ENCODE data around the gene GALNT8.
"Not testable (repeated sequence)": the region's sequence is repeated elsewhere in the genome, so short reads cannot be mapped to it uniquely, and the experiment has no call there.

GALNT8 gene

GRCh38 chr12:4719821-4720636 is at the start of gene GALNT8:
TSS of gene GALNT8 (plus strand) at chr12:4720400. CDS start at chr12:4720678, 278 bp downstream.
- no peak for DNase-seq

GRCh38 chr12:4679711-4680110 is 40.5 kb upstream of the GALNT8 start:
- no peak for DNase-seq

- no peak for DNase-seq
These were observed 38.5 kb upstream of the GALNT8 start for GRCh38 chr12:4681732-4682131.

- no peak for DNase-seq
These were observed 34.9 kb upstream of the GALNT8 start for GRCh38 chr12:4685317-4685716.

GRCh38 chr12:4690760-4691159 is 29.4 kb upstream of the GALNT8 start:
- DNase-seq, result no peak

- DNase-seq, result peak; percentile 93
These were observed 19.6 kb upstream of the GALNT8 start for GRCh38 chr12:4700621-4701026.

- peak; percentile 91 for DNase-seq
These were observed 18.6 kb upstream of the GALNT8 start for GRCh38 chr12:4701395-4702190.

GRCh38 chr12:4703676-4704075 is 16.5 kb upstream of the GALNT8 start:
- no peak for DNase-seq

GRCh38 chr12:4705824-4706223 is 14.4 kb upstream of the GALNT8 start:
- no peak for DNase-seq

GRCh38 chr12:4707306-4707705 is 12.9 kb upstream of the GALNT8 start:
- DNase-seq, result no peak

GRCh38 chr12:4710113-4710512 is 10.1 kb upstream of the GALNT8 start:
- DNase-seq, result no peak

- no peak for DNase-seq
These were observed 5.3 kb upstream of the GALNT8 start for GRCh38 chr12:4714879-4715278.

GRCh38 chr12:4717806-4718205 is 2.4 kb upstream of the GALNT8 start:
- no peak for DNase-seq

- no peak for DNase-seq
These were observed 416 bp downstream of the GALNT8 start for GRCh38 chr12:4720637-4720995.

GRCh38 chr12:4721587-4721986 is 1.4 kb downstream of the GALNT8 start:
- DNase-seq, result not testable (repeated sequence)

GRCh38 chr12:4723226-4723625 is 3.0 kb downstream of the GALNT8 start:
- DNase-seq, result no peak

- DNase-seq, result no peak
These were observed 4.9 kb downstream of the GALNT8 start for GRCh38 chr12:4725057-4725456.

- no peak for DNase-seq
These were observed 14.6 kb downstream of the GALNT8 start for GRCh38 chr12:4734625-4735340.

- DNase-seq, result no peak
These were observed 15.9 kb downstream of the GALNT8 start for GRCh38 chr12:4736091-4736490.

GRCh38 chr12:4738541-4738940 is 18.3 kb downstream of the GALNT8 start:
- no peak for DNase-seq

- no peak for DNase-seq
These were observed 22.3 kb downstream of the GALNT8 start for GRCh38 chr12:4742416-4742970.

GRCh38 chr12:4743046-4743445 is 22.8 kb downstream of the GALNT8 start:
- no peak for DNase-seq

GRCh38 chr12:4744709-4745108 is 24.5 kb downstream of the GALNT8 start:
- DNase-seq, result no peak
